PC-9 (cell line): Measurements from ENCODE around the gene CAMKMT.

ENCODE experiments used
- CTCF ChIP-seq: fragments of 200-600 bp; sonication (generic); conservative IDR thresholded peaks from 2 replicates; pipeline ENCODE4 v1.6.1; 2017; ENCODE audit warnings: mixed run types, antibody characterized with exemption, mild to moderate bottlenecking, moderate library complexity
- EZH2 ChIP-seq: fragments of 200-600 bp; sonication (generic); IDR thresholded peaks from 2 replicates; pipeline ENCODE4 v1.8.0; 2017; ENCODE audit warnings: antibody characterized with exemption, low read depth

- TF ChIP-seq CTCF: no peak
- TF ChIP-seq EZH2: no peak
Observed at GRCh38 chr2:44572196-44572900, 210.6 kb downstream of the CAMKMT start.
